Prostate gland (tissue), 2 donors: ENCODE results near the gene GRAMD1A.

Experiments used
- CTCF ChIP-seq, 4 experiments: fragments of 200-600 bp in 2 of 4; fragments of 450-650 bp in 2 of 4; sonication (generic) in 2 of 4; IDR thresholded peaks; 1 replicate in 3 of 4; 2 replicates in 1 of 4; pipeline ENCODE4 v1.5.1; 2016 to 2019; ENCODE audit warnings: antibody characterized with exemption in 4 of 4, mild to moderate bottlenecking in 2 of 4, moderate library complexity in 2 of 4
- POLR2A ChIP-seq: fragments of 450-650 bp; IDR thresholded peaks from one replicate; pipeline ENCODE4 v1.6.1; 2016; ENCODE audit warnings: antibody characterized with exemption, mild to moderate bottlenecking

GRCh38 chr19:35041548-35042055 lies 41.5 kb downstream of the GRAMD1A start, which contains the start of gene HPN:
- TF ChIP-seq POLR2A (no peak), CTCF (IDR thresholded peaks at IDR 0.05) (no peak)
